Measurements from ENCODE around the gene SRPX2.

SRPX2 gene

DNA sequence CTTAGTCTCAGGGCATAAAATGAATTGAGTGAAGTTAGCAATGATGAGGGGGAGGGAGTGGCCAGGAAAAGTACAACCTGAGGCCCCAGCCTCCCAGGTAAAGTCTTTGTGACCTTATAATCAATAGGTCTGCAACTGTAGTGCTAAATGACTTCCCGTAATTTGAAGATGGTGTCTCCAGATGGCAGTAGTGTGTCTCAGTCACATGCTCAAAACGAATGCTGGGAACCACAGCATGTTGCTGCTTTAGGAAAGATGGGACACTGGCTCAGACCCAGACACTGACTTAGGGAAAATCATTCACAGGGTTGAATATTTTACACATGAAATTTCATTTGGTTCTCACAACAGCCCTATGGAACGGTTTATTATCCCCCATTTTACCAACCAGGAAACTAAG lies 10.3 kb downstream of the SRPX2 start:
- Histone ChIP-seq H3K9ac (ENCODE audit: low read depth, low read length) (no peak overlapping the region), H3K79me2 (ENCODE audit: insufficient read depth, low read length) (no peaks in the 10 kb centered on the region), H2AFZ (ENCODE audit: low read depth, low read length) (no peak overlapping the region), H3K9me3 (ENCODE audit: insufficient read depth, low read length, severe bottlenecking) (no peaks in the 10 kb centered on the region), H3K4me2 (ENCODE audit: insufficient read depth, low read length) (no peak overlapping the region), H3K27me3 (ENCODE audit: insufficient read depth, low read length, poor library complexity) (no peaks in the 10 kb centered on the region), H3K4me1 (ENCODE audit: insufficient read depth, low read length) (no peaks in the 10 kb centered on the region), H3K4me3 (ENCODE audit: low read depth in 1 of 2, low read length in 2 of 2) (no peak overlapping the region), H3K36me3 (ENCODE audit: insufficient read depth, low read length) (no peaks in the 10 kb centered on the region), H3K27ac (ENCODE audit: low read length) (no peak overlapping the region), H4K20me1 (ENCODE audit: insufficient read depth, low read length) (no peaks in the 10 kb centered on the region)
- TF ChIP-seq, protein P1, sequence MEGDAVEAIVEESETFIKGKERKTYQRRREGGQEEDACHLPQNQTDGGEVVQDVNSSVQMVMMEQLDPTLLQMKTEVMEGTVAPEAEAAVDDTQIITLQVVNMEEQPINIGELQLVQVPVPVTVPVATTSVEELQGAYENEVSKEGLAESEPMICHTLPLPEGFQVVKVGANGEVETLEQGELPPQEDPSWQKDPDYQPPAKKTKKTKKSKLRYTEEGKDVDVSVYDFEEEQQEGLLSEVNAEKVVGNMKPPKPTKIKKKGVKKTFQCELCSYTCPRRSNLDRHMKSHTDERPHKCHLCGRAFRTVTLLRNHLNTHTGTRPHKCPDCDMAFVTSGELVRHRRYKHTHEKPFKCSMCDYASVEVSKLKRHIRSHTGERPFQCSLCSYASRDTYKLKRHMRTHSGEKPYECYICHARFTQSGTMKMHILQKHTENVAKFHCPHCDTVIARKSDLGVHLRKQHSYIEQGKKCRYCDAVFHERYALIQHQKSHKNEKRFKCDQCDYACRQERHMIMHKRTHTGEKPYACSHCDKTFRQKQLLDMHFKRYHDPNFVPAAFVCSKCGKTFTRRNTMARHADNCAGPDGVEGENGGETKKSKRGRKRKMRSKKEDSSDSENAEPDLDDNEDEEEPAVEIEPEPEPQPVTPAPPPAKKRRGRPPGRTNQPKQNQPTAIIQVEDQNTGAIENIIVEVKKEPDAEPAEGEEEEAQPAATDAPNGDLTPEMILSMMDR (IDR thresholded peaks at IDR 0.05; ENCODE audit: borderline replicate concordance, extremely low read depth, low read length, poor library complexity, severe bottlenecking) = peak; percentile 42
- no peak for TF ChIP-seq EZH2 (IDR thresholded peaks at IDR 0.05; ENCODE audit: borderline replicate concordance, low read depth, low read length, severe bottlenecking)
- ATAC-seq (ENCODE audit: insufficient read depth, low read depth) (no peak), DNase-seq (no peak)

DNA sequence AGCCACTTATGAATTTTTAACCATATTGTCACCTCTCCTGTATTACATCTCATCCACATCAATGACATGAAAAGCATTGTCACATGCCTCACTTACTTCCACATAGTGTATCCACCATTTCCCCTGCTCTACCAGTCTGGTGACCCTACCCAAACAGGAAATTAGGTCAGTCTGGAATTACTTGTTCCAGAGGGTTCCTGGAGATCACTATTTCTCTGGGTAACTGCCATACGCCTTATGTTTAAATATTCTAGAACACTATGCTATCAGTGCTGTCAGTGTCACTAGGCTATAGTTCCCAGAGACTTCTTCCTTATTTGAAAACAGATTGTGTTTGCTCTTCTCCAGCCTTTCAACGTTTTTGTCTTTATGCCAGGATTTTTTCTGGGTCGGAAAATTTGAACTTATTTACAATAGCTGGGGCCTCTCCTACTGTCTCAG lies 15.0 kb downstream of the SRPX2 start:
- Histone ChIP-seq H3K79me2 (ENCODE audit: insufficient read depth, low read length) (no peaks in the 10 kb centered on the region), H2AFZ (ENCODE audit: low read depth, low read length) (no peak overlapping the region), H3K9me3 (ENCODE audit: insufficient read depth, low read length, severe bottlenecking) (no peaks in the 10 kb centered on the region), H3K4me3 (ENCODE audit: low read depth in 1 of 2, low read length in 2 of 2) (no peak overlapping the region), H4K20me1 (ENCODE audit: insufficient read depth, low read length) (no peaks in the 10 kb centered on the region), H3K36me3 (ENCODE audit: insufficient read depth, low read length) (no peaks in the 10 kb centered on the region), H3K4me2 (ENCODE audit: insufficient read depth, low read length) (no peak overlapping the region), H3K4me1 (ENCODE audit: insufficient read depth, low read length) (no peaks in the 10 kb centered on the region), H3K27ac (ENCODE audit: low read length) (no peak overlapping the region), H3K27me3 (ENCODE audit: insufficient read depth, low read length, poor library complexity) (no peaks in the 10 kb centered on the region), H3K9ac (ENCODE audit: low read depth, low read length) (no peak overlapping the region)
- DNase-seq = no peak
- ATAC-seq (ENCODE audit: insufficient read depth, low read depth) = no peak
- no peak for TF ChIP-seq EZH2 (IDR thresholded peaks at IDR 0.05; ENCODE audit: borderline replicate concordance, low read depth, low read length, severe bottlenecking)
- TF ChIP-seq, protein P1 (IDR thresholded peaks at IDR 0.05; ENCODE audit: borderline replicate concordance, extremely low read depth, low read length, poor library complexity, severe bottlenecking) = no peak

DNA sequence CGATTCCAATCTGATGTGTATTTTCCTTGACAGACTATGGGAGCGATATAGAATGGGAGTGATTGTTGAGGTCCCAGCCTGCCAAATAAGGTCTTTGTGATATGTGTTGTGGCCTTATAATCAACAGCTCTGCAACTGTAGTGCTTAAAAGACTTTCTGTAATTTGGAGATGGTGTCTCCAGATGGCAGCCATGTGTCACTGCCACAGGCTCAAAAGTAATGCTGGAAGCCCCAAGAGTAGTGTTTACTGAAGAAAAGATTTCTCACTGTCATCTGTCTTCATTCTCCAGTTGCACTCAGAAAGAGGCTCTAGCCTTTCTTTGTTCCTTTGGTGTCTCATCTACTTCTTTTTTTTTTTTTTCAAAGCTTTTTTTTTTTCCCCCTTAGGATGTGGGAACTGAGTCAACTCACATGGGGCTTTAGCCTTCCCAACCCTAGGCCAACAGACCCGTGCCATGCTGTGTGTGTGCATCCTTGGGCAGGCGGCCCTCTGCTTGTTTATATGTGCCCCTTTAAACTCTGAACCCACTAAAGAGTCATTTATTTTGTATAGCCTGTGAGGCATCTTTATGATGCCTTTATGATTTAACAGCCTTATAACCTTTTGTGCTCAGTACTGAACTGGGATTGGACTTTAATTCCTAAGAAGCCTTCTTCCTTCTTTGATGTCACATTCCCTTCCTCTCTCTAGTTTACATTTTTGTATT lies 15.6 kb downstream of the SRPX2 start:
- DNase-seq (no peak), ATAC-seq (ENCODE audit: insufficient read depth, low read depth) (no peak)
- Histone ChIP-seq H2AFZ (ENCODE audit: low read depth, low read length) (no peak overlapping the region), H3K4me2 (ENCODE audit: insufficient read depth, low read length) (no peak overlapping the region), H3K36me3 (ENCODE audit: insufficient read depth, low read length) (no peaks in the 10 kb centered on the region), H3K9me3 (ENCODE audit: insufficient read depth, low read length, severe bottlenecking) (no peaks in the 10 kb centered on the region), H3K27me3 (ENCODE audit: insufficient read depth, low read length, poor library complexity) (no peaks in the 10 kb centered on the region), H3K4me3 (ENCODE audit: low read depth in 1 of 2, low read length in 2 of 2) (no peak overlapping the region), H3K4me1 (ENCODE audit: insufficient read depth, low read length) (no peaks in the 10 kb centered on the region), H3K9ac (ENCODE audit: low read depth, low read length) (no peak overlapping the region), H4K20me1 (ENCODE audit: insufficient read depth, low read length) (no peaks in the 10 kb centered on the region), H3K27ac (ENCODE audit: low read length) (no peak overlapping the region), H3K79me2 (ENCODE audit: insufficient read depth, low read length) (no peaks in the 10 kb centered on the region)
- TF ChIP-seq, protein P1 (IDR thresholded peaks at IDR 0.05; ENCODE audit: borderline replicate concordance, extremely low read depth, low read length, poor library complexity, severe bottlenecking) = no peak
- TF ChIP-seq EZH2 (IDR thresholded peaks at IDR 0.05; ENCODE audit: borderline replicate concordance, low read depth, low read length, severe bottlenecking) = no peak

Data from DND-41 (cell line).